Nephron (organoid): Measurements from ENCODE around the gene MRPL38.

Source experiments
- H3K27ac Mint-ChIP-seq, 3 experiments: 2 replicates each; pipeline ENCODE4 v1.8.0; 2020; ENCODE audit warnings: mixed read lengths in 3 of 3, mild to moderate bottlenecking in 2 of 3, moderate library complexity in 1 of 3
- H3K27me3 Mint-ChIP-seq: 2 replicates; pipeline ENCODE4 v1.8.0; 2021; ENCODE audit warnings: low read depth, mild to moderate bottlenecking, moderate library complexity, mixed read lengths
- H3K36me3 Mint-ChIP-seq: 2 replicates; pipeline ENCODE4 v1.8.0; 2020; ENCODE audit warnings: low read depth, mixed read lengths
- H3K4me1 Mint-ChIP-seq: 2 replicates; pipeline ENCODE4 v1.8.0; 2020; ENCODE audit warnings: mixed read lengths
- H3K4me3 Mint-ChIP-seq, 3 experiments: 2 replicates each; pipeline ENCODE4 v1.8.0; 2020; ENCODE audit warnings: mild to moderate bottlenecking in 3 of 3, mixed read lengths in 3 of 3, moderate library complexity in 2 of 3
- H3K9me3 Mint-ChIP-seq: 2 replicates; pipeline ENCODE4 v1.8.0; 2020; ENCODE audit warnings: mixed read lengths
- CTCF ChIP-seq, 3 experiments: fragments of 200-600 bp; sonication (generic); IDR thresholded peaks; one replicate each; pipeline ENCODE4 v1.5.0; 2021; ENCODE audit warnings: antibody characterized with exemption in 3 of 3; ENCODE audit not compliant: unreplicated experiment in 3 of 3

The MRPL38 gene

GRCh38 chr17:75894049-75894733, 10.5 kb downstream of the MRPL38 start:
- H3K4me3 Mint-ChIP-seq, result peak overlapping the region; percentile 68 to 77 (median 72)
- H3K27ac Mint-ChIP-seq, result peak overlapping the region in 2 of 3 experiments; percentile 8 to 32
- H3K4me1 Mint-ChIP-seq, result peaks cover 23% of the 10 kb centered on the region
- H3K36me3 Mint-ChIP-seq, result peaks cover 13% of the 10 kb centered on the region
- no peaks in the 10 kb centered on the region for H3K9me3 Mint-ChIP-seq
- TF ChIP-seq CTCF (IDR thresholded peaks at IDR 0.05; ENCODE audit: unreplicated experiment in 3 of 3), result no peak
- H3K27me3 Mint-ChIP-seq, result no peaks in the 10 kb centered on the region

- Mint-ChIP-seq H3K4me3 (peak overlapping the region; percentile 68 to 77 (median 72)), H3K27ac (peak overlapping the region in 2 of 3 experiments; percentile 8 to 32), H3K9me3 (no peaks in the 10 kb centered on the region), H3K36me3 (peaks cover 10% of the 10 kb centered on the region), H3K4me1 (peaks cover 23% of the 10 kb centered on the region), H3K27me3 (no peaks in the 10 kb centered on the region)
- TF ChIP-seq CTCF (IDR thresholded peaks at IDR 0.05; ENCODE audit: unreplicated experiment in 3 of 3), result no peak
Measured at GRCh38 chr17:75893305-75894048, 11.2 kb downstream of the MRPL38 start.

- H3K27ac Mint-ChIP-seq, result no peak overlapping the region
- peaks cover 10% of the 10 kb centered on the region for H3K36me3 Mint-ChIP-seq
- H3K4me1 Mint-ChIP-seq, result peaks cover 23% of the 10 kb centered on the region
- peak overlapping the region in 1 of 3 experiments; percentile 16 for H3K4me3 Mint-ChIP-seq
- H3K27me3 Mint-ChIP-seq, result no peaks in the 10 kb centered on the region
- H3K9me3 Mint-ChIP-seq, result no peaks in the 10 kb centered on the region
- no peak for TF ChIP-seq CTCF (IDR thresholded peaks at IDR 0.05; ENCODE audit: unreplicated experiment in 3 of 3)
Measured at GRCh38 chr17:75892556-75893224, 12.0 kb downstream of the MRPL38 start.

- Mint-ChIP-seq H3K27ac (no peak overlapping the region), H3K36me3 (peaks cover 10% of the 10 kb centered on the region), H3K9me3 (no peaks in the 10 kb centered on the region), H3K27me3 (peaks cover 3% of the 10 kb centered on the region), H3K4me1 (peaks cover 18% of the 10 kb centered on the region), H3K4me3 (no peak overlapping the region)
- TF ChIP-seq CTCF (IDR thresholded peaks at IDR 0.05; ENCODE audit: unreplicated experiment in 3 of 3), result no peak
Measured at GRCh38 chr17:75891605-75892555, 12.8 kb downstream of the MRPL38 start.

GRCh38 chr17:75891022-75891604, 13.6 kb downstream of the MRPL38 start:
- Mint-ChIP-seq H3K36me3 (peaks cover 10% of the 10 kb centered on the region), H3K9me3 (no peaks in the 10 kb centered on the region), H3K4me1 (peaks cover 18% of the 10 kb centered on the region), H3K27ac (no peak overlapping the region), H3K27me3 (peaks cover 3% of the 10 kb centered on the region), H3K4me3 (no peak overlapping the region)
- no peak for TF ChIP-seq CTCF (IDR thresholded peaks at IDR 0.05; ENCODE audit: unreplicated experiment in 3 of 3)
